H1 (cell line): ENCODE results near the gene CFLAR. TPM values are rescaled to one million over a fixed set of nuclear protein-coding genes. Genes with fewer than 3 reads are reported as not detected.

Experiments
- CTCF ChIA-PET: fragments of 300-600 bp; sonication (Branson Sonifier 250); formaldehyde crosslinking; loops from one replicate; lab custom pipeline; 2021; ENCODE audit not compliant: partially characterized antibody; lab: Charles Lee
- POLR2A ChIA-PET: fragments of 300-600 bp; sonication (Branson Sonifier 250); formaldehyde crosslinking; loops from one replicate; lab custom pipeline; 2021; ENCODE audit warnings: inconsistent platforms; ENCODE audit not compliant: partially characterized antibody; lab: Charles Lee
- DNase-seq, 2 experiments: peaks; one replicate each; pipeline versions ENCODE4 v3.0.0 to v3.0.0-alpha.2; 2010 to 2022; ENCODE audit warnings: low spot score in 2 of 2, low read depth in 1 of 2, mixed read lengths in 1 of 2
- FAIRE-seq: peaks from 2 replicates; lab custom pipeline; 2011; peaks lifted over from hg19 to GRCh38; lab: Jason Lieb, UNC
- H2AFZ ChIP-seq: 2 replicates; pipeline ENCODE4 v1.8.1; 2012; ENCODE audit warnings: low read length, inconsistent platforms
- H2AK5ac ChIP-seq: 2 replicates; pipeline ENCODE4 v1.6.1; 2013; ENCODE audit warnings: low read depth, low read length
- H2BK120ac ChIP-seq: replicated peaks from 2 replicates; pipeline ENCODE3; 2013; ENCODE audit warnings: low read depth, low read length, inconsistent platforms
- H2BK12ac ChIP-seq: 2 replicates; pipeline ENCODE4 v1.6.1; 2013; ENCODE audit warnings: low read depth, low read length
- H2BK15ac ChIP-seq: 2 replicates; pipeline ENCODE4 v1.6.1; 2013; ENCODE audit warnings: low read length
- H2BK20ac ChIP-seq: 2 replicates; pipeline ENCODE4 v1.6.1; 2013; ENCODE audit warnings: low read length
- H2BK5ac ChIP-seq: 2 replicates; pipeline ENCODE4 v1.6.1; 2013; ENCODE audit warnings: low read depth, low read length
- H3K14ac ChIP-seq: 2 replicates; pipeline ENCODE4 v1.6.1; 2013; ENCODE audit warnings: inconsistent platforms; ENCODE audit not compliant: insufficient read length
- H3K18ac ChIP-seq: 2 replicates; pipeline ENCODE4 v1.6.1; 2013; ENCODE audit warnings: low read length; ENCODE audit errors: extremely low read depth
- H3K23ac ChIP-seq: 2 replicates; pipeline ENCODE4 v1.6.1; 2013; ENCODE audit warnings: inconsistent platforms; ENCODE audit not compliant: insufficient read length
- H3K23me2 ChIP-seq: 2 replicates; pipeline ENCODE4 v1.6.1; 2013; ENCODE audit warnings: low read depth, low read length
- H3K27ac ChIP-seq: 2 replicates; pipeline ENCODE4 v1.6.1; 2011; ENCODE audit warnings: low read depth, low read length, inconsistent platforms
- H3K27me3 ChIP-seq, 4 experiments: replicated peaks in 1 of 4; 1 replicate in 1 of 4; 2 replicates in 3 of 4; pipeline versions ENCODE4 v1.6.1 to v1.8.1; 2011 to 2013; ENCODE audit warnings: low read length in 3 of 4, mild to moderate bottlenecking in 3 of 4, inconsistent platforms in 2 of 4, mixed read lengths in 2 of 4, moderate library complexity in 1 of 4; ENCODE audit not compliant: control insufficient read depth in 3 of 4, insufficient read depth in 3 of 4; ENCODE audit errors: extremely low read depth in 1 of 4
- H3K36me3 ChIP-seq, 4 experiments: 2 replicates each; pipeline versions ENCODE4 v1.6.1 to v1.8.1; 2011 to 2013; ENCODE audit warnings: mild to moderate bottlenecking in 4 of 4, low read length in 3 of 4, moderate library complexity in 2 of 4, control low read depth in 1 of 4, inconsistent platforms in 1 of 4; ENCODE audit not compliant: insufficient read depth in 4 of 4, control insufficient read depth in 2 of 4
- H3K4ac ChIP-seq: replicated peaks from 2 replicates; pipeline ENCODE3; 2013; ENCODE audit warnings: low read length, low read depth, mixed read lengths, inconsistent platforms; ENCODE audit not compliant: insufficient read length
- H3K4me1 ChIP-seq, 4 experiments: replicated peaks in 1 of 4; 1 replicate in 1 of 4; 2 replicates in 3 of 4; pipeline versions ENCODE4 v1.6.1 to v1.8.1; 2011 to 2013; ENCODE audit warnings: low read length in 3 of 4, inconsistent platforms in 2 of 4, mixed read lengths in 1 of 4; ENCODE audit not compliant: insufficient read depth in 4 of 4, control insufficient read depth in 3 of 4
- H3K4me2 ChIP-seq, 2 experiments: 2 replicates each; pipeline versions ENCODE4 v1.6.1 to v1.8.1; 2011 to 2013; ENCODE audit warnings: low read depth in 2 of 2, low read length in 2 of 2, control low read depth in 1 of 2, inconsistent platforms in 1 of 2, mild to moderate bottlenecking in 1 of 2; ENCODE audit not compliant: insufficient read depth in 1 of 2
- H3K4me3 ChIP-seq, 4 experiments: fragments of 200-600, 300-600 bp in 1 of 4; sonication (generic), shearing (Covaris generic), sonication (Bioruptor Twin) in 1 of 4; 2 replicates each; pipeline versions ENCODE4 v1.5.1 to v1.8.1; 2011 to 2016; ENCODE audit warnings: low read length in 4 of 4, low read depth in 3 of 4, control low read depth in 2 of 4, inconsistent platforms in 2 of 4, mild to moderate bottlenecking in 2 of 4, mixed read lengths in 1 of 4, moderate library complexity in 1 of 4; ENCODE audit not compliant: insufficient read depth in 2 of 4; ENCODE audit errors: extremely low read depth in 1 of 4
- H3K56ac ChIP-seq: replicated peaks from 2 replicates; pipeline ENCODE3; 2013; ENCODE audit warnings: low read depth, mild to moderate bottlenecking, mixed read lengths, low read length, inconsistent platforms; ENCODE audit not compliant: insufficient read length
- H3K79me1 ChIP-seq: 2 replicates; pipeline ENCODE4 v1.6.1; 2013; ENCODE audit warnings: low read depth, low read length, control low read depth
- H3K79me2 ChIP-seq, 2 experiments: 2 replicates each; pipeline versions ENCODE4 v1.6.1 to v1.8.1; 2012 to 2013; ENCODE audit warnings: low read length in 2 of 2, mild to moderate bottlenecking in 2 of 2, inconsistent platforms in 1 of 2; ENCODE audit not compliant: insufficient read depth in 2 of 2, control insufficient read depth in 1 of 2
- H3K9ac ChIP-seq, 4 experiments: replicated peaks in 1 of 4; 1 replicate in 1 of 4; 2 replicates in 3 of 4; pipeline versions ENCODE4 v1.6.1 to v1.8.1; 2011 to 2013; ENCODE audit warnings: low read depth in 3 of 4, low read length in 3 of 4, control low read depth in 2 of 4, mild to moderate bottlenecking in 2 of 4, moderate library complexity in 2 of 4, inconsistent platforms in 1 of 4; ENCODE audit errors: extremely low read depth in 1 of 4
- H3K9me3 ChIP-seq, 2 experiments: 2 replicates each; pipeline versions ENCODE4 v1.6.1 to v1.8.1; 2012 to 2013; ENCODE audit warnings: mild to moderate bottlenecking in 2 of 2, moderate library complexity in 2 of 2, control low read depth in 1 of 2, inconsistent platforms in 1 of 2, low read depth in 1 of 2, low read length in 1 of 2, mixed read lengths in 1 of 2; ENCODE audit not compliant: insufficient read depth in 2 of 2
- H4K20me1 ChIP-seq, 2 experiments: replicated peaks in 1 of 2; 2 replicates each; pipeline versions ENCODE3 to v1.8.1; 2011 to 2013; ENCODE audit warnings: inconsistent platforms in 2 of 2, low read length in 2 of 2, mild to moderate bottlenecking in 1 of 2; ENCODE audit not compliant: insufficient read depth in 2 of 2, control insufficient read depth in 1 of 2
- H4K5ac ChIP-seq: 2 replicates; pipeline ENCODE4 v1.6.1; 2013; ENCODE audit warnings: low read length, low read depth, mixed read lengths, inconsistent platforms; ENCODE audit not compliant: insufficient read length
- H4K8ac ChIP-seq: 2 replicates; pipeline ENCODE4 v1.8.0; 2013; ENCODE audit warnings: mild to moderate bottlenecking, moderate library complexity, low read length, inconsistent platforms; ENCODE audit not compliant: insufficient read depth; ENCODE audit errors: extremely low read depth
- H4K91ac ChIP-seq: replicated peaks from 2 replicates; pipeline ENCODE3; 2013; ENCODE audit warnings: low read length, mixed read lengths, inconsistent platforms; ENCODE audit not compliant: insufficient read length
- BRCA1 ChIP-seq: IDR thresholded peaks from 2 replicates; pipeline ENCODE4 v1.6.1; 2012; ENCODE audit warnings: low read depth, low read length, improper control_type of control experiment
- CBX5 ChIP-seq: fragments of 300-800, 300-1000 bp; sonication (generic); IDR thresholded peaks from 2 replicates; pipeline ENCODE4 v1.7.1; 2016; ENCODE audit warnings: antibody characterized with exemption, low read length, low read depth
- CTCF ChIP-seq, 3 experiments: IDR thresholded peaks; 1 replicate in 2 of 3; 2 replicates in 1 of 3; pipeline versions ENCODE4 v1.5.1 to v1.6.1; 2011; ENCODE audit warnings: low read length in 3 of 3, mild to moderate bottlenecking in 3 of 3, inconsistent platforms in 2 of 3, low read depth in 1 of 3, moderate library complexity in 1 of 3; ENCODE audit not compliant: insufficient read depth in 1 of 3; ENCODE audit errors: control extremely low read depth in 1 of 3
- EGR1 ChIP-seq: IDR thresholded peaks from 2 replicates; pipeline ENCODE4 v1.6.1; 2011; ENCODE audit warnings: low read depth, low read length, borderline replicate concordance
- RAD21 ChIP-seq, 2 experiments: IDR thresholded peaks in 1 of 2; conservative IDR thresholded peaks in 1 of 2; 2 replicates each; pipeline ENCODE4 v1.6.1; 2011; ENCODE audit warnings: low read depth in 2 of 2, low read length in 2 of 2, improper control_type of control experiment in 1 of 2, inconsistent platforms in 1 of 2, mild to moderate bottlenecking in 1 of 2, moderate library complexity in 1 of 2
- RBBP5 ChIP-seq: IDR thresholded peaks from 2 replicates; pipeline ENCODE4 v1.7.1; 2012; ENCODE audit warnings: low read depth, mild to moderate bottlenecking, inconsistent platforms, low read length, moderate library complexity, borderline replicate concordance
- WGBS, 2 experiments: shearing (Covaris generic) in 1 of 2; methylation state at CpG; one replicate each; pipeline versions ENCODE4 v1.1.6 to v1.1.7; 2013 to 2015; ENCODE audit warnings: low lambda C conversion rate in 2 of 2, mixed read lengths in 2 of 2, inconsistent platforms in 1 of 2, low coverage in 1 of 2, missing lambda C conversion rate in 1 of 2; ENCODE audit not compliant: insufficient replicate concordance in 2 of 2, insufficient coverage in 1 of 2, insufficient read length in 1 of 2; ENCODE audit errors: extremely low coverage in 1 of 2, missing lambda C conversion rate in 1 of 2; 5-methylcytosine and 5-hydroxymethylcytosine counted together
- polyA plus RNA-seq, 7 experiments: library from polyadenylated mRNA; depleted of rRNA in 3 of 7; stranded (reverse) in 5 of 7; unstranded in 2 of 7; fragments of >200 nt in 5 of 7; fragments of 200-250 nt in 2 of 7; gene quantifications; 1 replicate in 5 of 7; 2 replicates in 1 of 7; 4 replicates in 1 of 7; pipeline versions ENCODE4 v1.2.1 to v1.2.3, GENCODE V29; 2011 to 2013; ENCODE audit warnings: missing spikeins in 2 of 7, mixed read lengths in 2 of 7
- total RNA-seq: library from RNA; stranded (reverse); fragmentation: NEBNext Ultra II Directional; extraction: Animal tissue kit (Norgen Biotek cat#: 25700); gene quantifications from 2 replicates; pipeline ENCODE4 v1.2.1, GENCODE V29; 2021

The CFLAR gene
- total and polyA plus RNA-seq, 2 of the 8 experiments (the other 6 are each of a cell fraction or from before 2014, with no cell fraction given) = 1.1 to 3.9 TPM

DNA sequence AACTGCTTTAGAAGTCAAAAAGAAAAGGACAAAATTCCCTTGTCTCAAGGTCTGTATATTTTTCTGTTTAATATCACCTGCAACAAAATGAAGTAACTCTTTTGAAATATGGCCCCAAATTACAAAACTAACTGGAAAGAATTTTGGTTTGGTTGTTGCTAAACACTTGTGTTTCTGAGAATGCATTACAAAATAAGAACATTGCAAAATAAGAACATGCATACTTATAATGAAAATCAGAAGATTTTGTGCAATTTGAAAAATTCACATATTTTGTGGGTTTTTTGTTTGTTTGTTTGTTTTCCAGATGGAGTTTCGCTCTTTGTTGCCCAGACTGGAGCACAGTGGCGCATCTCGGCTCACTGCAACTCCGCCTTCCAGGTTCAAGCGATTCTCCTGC lies 22.4 kb upstream of the CFLAR start:
- H3K23me2 ChIP-seq = no peaks in the 10 kb centered on the region
- no peaks in the 10 kb centered on the region for H3K79me1 ChIP-seq
- no peak overlapping the region for H2BK12ac ChIP-seq
- no peak overlapping the region for H4K8ac ChIP-seq
- POLR2A ChIA-PET = interaction anchor here (0.6 kb wide), 1 partner anchor 14 kb away, joined by 3 read pairs; no protein-coding TSS in a partner anchor
- no peak overlapping the region for H2BK120ac ChIP-seq
- H4K5ac ChIP-seq = no peak overlapping the region
- H3K4me2 ChIP-seq = no peak overlapping the region
- H3K36me3 ChIP-seq = no peaks in the 10 kb centered on the region
- no peak overlapping the region for H2BK20ac ChIP-seq
- 98% methylated on average over 5 of the region's 5 CpGs; no CpG with 5 or more reads in 1 of the 2 experiments for WGBS, 2 experiments
- no peaks in the 10 kb centered on the region for H3K4me1 ChIP-seq
- no peak overlapping the region for H3K9ac ChIP-seq
- H2AK5ac ChIP-seq = no peak overlapping the region
- H3K27me3 ChIP-seq = no peaks in the 10 kb centered on the region
- no peaks in the 10 kb centered on the region for H4K20me1 ChIP-seq
- CTCF ChIA-PET = interaction anchor here (1.1 kb wide), 1 partner anchor 27 kb away, joined by 4 read pairs; no protein-coding TSS in a partner anchor
- H4K91ac ChIP-seq = no peak overlapping the region
- no peak overlapping the region for H3K56ac ChIP-seq
- no peak overlapping the region for H2BK15ac ChIP-seq
- no peak for FAIRE-seq
- DNase-seq = no peak
- no peak overlapping the region for H3K4ac ChIP-seq
- no peak overlapping the region for H3K4me3 ChIP-seq
- H3K23ac ChIP-seq = no peak overlapping the region
- no peak overlapping the region for H2BK5ac ChIP-seq
- no peak overlapping the region for H3K27ac ChIP-seq
- H2AFZ ChIP-seq = no peak overlapping the region
- H3K79me2 ChIP-seq = no peaks in the 10 kb centered on the region
- H3K14ac ChIP-seq = no peak overlapping the region
- TF ChIP-seq EGR1 (no peak), RBBP5 (no peak), RAD21 (IDR thresholded peaks at IDR 0.05 in 1 of 2, conservative IDR thresholded peaks at IDR 0.05 in 1 of 2; ENCODE audit: low read depth in 2 of 2, low read length in 2 of 2) (no peak), BRCA1 (no peak), CBX5 (no peak), CTCF (IDR thresholded peaks at IDR 0.05; ENCODE audit: control extremely low read depth in 1 of 3, insufficient read depth in 1 of 3, low read depth in 1 of 3, low read length in 3 of 3) (no peak)
- H3K9me3 ChIP-seq = no peaks in the 10 kb centered on the region
- H3K18ac ChIP-seq = no peak overlapping the region
